ENCODE results near the gene CCDC61. TPM values are rescaled to one million over a fixed set of nuclear protein-coding genes. Genes with fewer than 3 reads are reported as not detected.
A peak's percentile ranks its signal among the peaks of the same experiment; 100 is the strongest.

The CCDC61 gene
- total RNA-seq, 1 donor from 2014 or later, result 6.1 TPM

- no peak for DNase-seq
Measured at GRCh38 chr19:46017095-46017429, 21.8 kb downstream of the CCDC61 start.

GRCh38 chr19:46017874-46018675 lies 22.8 kb downstream of the CCDC61 start:
- DNase-seq, result no peak

- no peak for DNase-seq
Measured at GRCh38 chr19:46018729-46019251, 23.5 kb downstream of the CCDC61 start.

GRCh38 chr19:46019270-46019669 lies 24.0 kb downstream of the CCDC61 start:
- no peak for DNase-seq

GRCh38 chr19:46020819-46021125 lies 25.5 kb downstream of the CCDC61 start:
- no peak for DNase-seq

GRCh38 chr19:46021531-46022041 lies 26.3 kb downstream of the CCDC61 start:
- DNase-seq, result no peak

- no peak for DNase-seq
Measured at GRCh38 chr19:46022061-46022430, 26.8 kb downstream of the CCDC61 start.

GRCh38 chr19:46022431-46023310 lies 27.4 kb downstream of the CCDC61 start, which contains the start of gene PGLYRP1:
Gene PGLYRP1 (minus strand): TSS chr19:46023053. CDS start chr19:46023021, 32 bp downstream.
- DNase-seq, result no peak

GRCh38 chr19:46023311-46023779 lies 28.1 kb downstream of the CCDC61 start:
- DNase-seq, result no peak

- DNase-seq, result no peak
Measured at GRCh38 chr19:46025835-46026234, 30.6 kb downstream of the CCDC61 start.

GRCh38 chr19:46030812-46031550 lies 35.7 kb downstream of the CCDC61 start:
- DNase-seq, result no peak

- DNase-seq, result no peak
Measured at GRCh38 chr19:46031781-46032596, 36.7 kb downstream of the CCDC61 start.

- DNase-seq, result no peak
Measured at GRCh38 chr19:46032597-46033025, 37.3 kb downstream of the CCDC61 start.

GRCh38 chr19:46033401-46033800 lies 38.1 kb downstream of the CCDC61 start:
- DNase-seq, result no peak

- no peak for DNase-seq
Measured at GRCh38 chr19:46035546-46035945, 40.3 kb downstream of the CCDC61 start.

GRCh38 chr19:46035986-46036743 lies 40.9 kb downstream of the CCDC61 start:
- no peak for DNase-seq

GRCh38 chr19:46036744-46037128 lies 41.5 kb downstream of the CCDC61 start:
- no peak for DNase-seq

- DNase-seq, result no peak
Measured at GRCh38 chr19:46040125-46040524, 44.9 kb downstream of the CCDC61 start.

GRCh38 chr19:46040952-46041500 lies 45.8 kb downstream of the CCDC61 start, which contains the start of gene IGFL4:
Gene IGFL4 (minus strand): TSS chr19:46041002. CDS start chr19:46040962, 40 bp downstream.
- peak; percentile 15 for DNase-seq

GRCh38 chr19:46042252-46042883 lies 47.1 kb downstream of the CCDC61 start:
- no peak for DNase-seq

Measured in skin of body (tissue), 2 donors.